ENCODE results near the gene REC114. TPM values are rescaled to one million over a fixed set of nuclear protein-coding genes. Genes with fewer than 3 reads are reported as not detected.

Gene REC114
- total and polyA plus RNA-seq, 2 experiments from 2014 or later = not detected

- TF ChIP-seq REST (IDR thresholded peaks at IDR 0.05; ENCODE audit: unreplicated experiment) = no peak
These were observed 17.7 kb downstream of the REC114 start (continued) for GRCh38 chr15:73460662-73461061.

DNA sequence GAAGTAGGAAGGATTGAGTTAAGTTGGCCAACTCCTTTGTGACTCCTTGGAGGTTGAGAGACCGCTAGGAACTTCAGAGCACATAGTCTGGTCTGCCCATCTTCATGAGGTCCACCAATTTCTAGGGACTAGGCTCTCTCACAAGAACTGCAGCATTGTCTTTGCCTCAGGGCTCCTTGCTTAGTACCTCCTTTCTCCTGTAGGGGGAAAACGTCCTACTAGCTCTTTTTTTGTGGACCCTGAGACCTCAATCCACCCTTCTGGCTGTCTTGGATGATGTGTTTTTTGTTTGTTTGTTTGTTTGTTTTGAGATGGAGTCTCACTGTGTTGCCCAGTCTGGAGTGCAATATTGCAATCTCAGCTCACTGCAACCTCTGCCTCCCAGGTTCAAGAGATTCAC lies 21.6 kb downstream of the REC114 start:
- no peak overlapping the region for H3K4me3 ChIP-seq
- DNase-seq (ENCODE audit: low spot score) = peak; percentile 71
- H3F3A ChIP-seq (replicated peaks; ENCODE audit: low read depth) = no peaks in the 10 kb centered on the region
- Mint-ChIP-seq H3K9me3 (no peaks in the 10 kb centered on the region), H3K27me3 (ENCODE audit: insufficient read depth, low read depth, poor library complexity) (no peaks in the 10 kb centered on the region), H3K4me1 (no peaks in the 10 kb centered on the region), H3K27ac (no peak overlapping the region), H3K4me3 (no peak overlapping the region), H3K36me3 (ENCODE audit: low read depth) (no peaks in the 10 kb centered on the region)
- no peak overlapping the region for H2AFZ ChIP-seq
- no peaks in the 10 kb centered on the region for H3K36me3 ChIP-seq (ENCODE audit: insufficient read depth)
- no peaks in the 10 kb centered on the region for H3K9me2 ChIP-seq (ENCODE audit: insufficient read depth)
- peak; percentile 87 for ATAC-seq
- no peak overlapping the region for H3K27ac ChIP-seq (ENCODE audit: low read depth)
- H3K4me2 ChIP-seq = no peak overlapping the region
- H3K4me1 ChIP-seq (ENCODE audit: insufficient read depth) = no peaks in the 10 kb centered on the region
- no peaks in the 10 kb centered on the region for H4K20me1 ChIP-seq (replicated peaks; ENCODE audit: insufficient read depth)
- no peaks in the 10 kb centered on the region for H3K79me2 ChIP-seq (replicated peaks; ENCODE audit: insufficient read depth)
- H3K27me3 ChIP-seq (ENCODE audit: insufficient read depth) = no peaks in the 10 kb centered on the region
- no peak for TF ChIP-seq REST (IDR thresholded peaks at IDR 0.05; ENCODE audit: unreplicated experiment)
- TF ChIP-seq, protein P1, sequence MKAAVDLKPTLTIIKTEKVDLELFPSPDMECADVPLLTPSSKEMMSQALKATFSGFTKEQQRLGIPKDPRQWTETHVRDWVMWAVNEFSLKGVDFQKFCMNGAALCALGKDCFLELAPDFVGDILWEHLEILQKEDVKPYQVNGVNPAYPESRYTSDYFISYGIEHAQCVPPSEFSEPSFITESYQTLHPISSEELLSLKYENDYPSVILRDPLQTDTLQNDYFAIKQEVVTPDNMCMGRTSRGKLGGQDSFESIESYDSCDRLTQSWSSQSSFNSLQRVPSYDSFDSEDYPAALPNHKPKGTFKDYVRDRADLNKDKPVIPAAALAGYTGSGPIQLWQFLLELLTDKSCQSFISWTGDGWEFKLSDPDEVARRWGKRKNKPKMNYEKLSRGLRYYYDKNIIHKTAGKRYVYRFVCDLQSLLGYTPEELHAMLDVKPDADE (IDR thresholded peaks at IDR 0.05) = no peak
- TF ChIP-seq, protein P2, sequence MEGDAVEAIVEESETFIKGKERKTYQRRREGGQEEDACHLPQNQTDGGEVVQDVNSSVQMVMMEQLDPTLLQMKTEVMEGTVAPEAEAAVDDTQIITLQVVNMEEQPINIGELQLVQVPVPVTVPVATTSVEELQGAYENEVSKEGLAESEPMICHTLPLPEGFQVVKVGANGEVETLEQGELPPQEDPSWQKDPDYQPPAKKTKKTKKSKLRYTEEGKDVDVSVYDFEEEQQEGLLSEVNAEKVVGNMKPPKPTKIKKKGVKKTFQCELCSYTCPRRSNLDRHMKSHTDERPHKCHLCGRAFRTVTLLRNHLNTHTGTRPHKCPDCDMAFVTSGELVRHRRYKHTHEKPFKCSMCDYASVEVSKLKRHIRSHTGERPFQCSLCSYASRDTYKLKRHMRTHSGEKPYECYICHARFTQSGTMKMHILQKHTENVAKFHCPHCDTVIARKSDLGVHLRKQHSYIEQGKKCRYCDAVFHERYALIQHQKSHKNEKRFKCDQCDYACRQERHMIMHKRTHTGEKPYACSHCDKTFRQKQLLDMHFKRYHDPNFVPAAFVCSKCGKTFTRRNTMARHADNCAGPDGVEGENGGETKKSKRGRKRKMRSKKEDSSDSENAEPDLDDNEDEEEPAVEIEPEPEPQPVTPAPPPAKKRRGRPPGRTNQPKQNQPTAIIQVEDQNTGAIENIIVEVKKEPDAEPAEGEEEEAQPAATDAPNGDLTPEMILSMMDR (conservative IDR thresholded peaks at IDR 0.05; ENCODE audit: low read depth in 2 of 2) = peak; percentile 53 to 65
- TF ChIP-seq POLR2AphosphoS5 (IDR thresholded peaks at IDR 0.05; ENCODE audit: low read depth) = no peak
- TF ChIP-seq EZH2phosphoT487 (IDR thresholded peaks at IDR 0.05; ENCODE audit: unreplicated experiment) = no peak
- TF ChIP-seq CREB1 (CRISPR knock-in tag; IDR thresholded peaks at IDR 0.05; ENCODE audit: low read depth) = no peak
